HCT116 (cell line): Measurements from ENCODE around the gene FAM227A. TPM values are rescaled to one million over a fixed set of nuclear protein-coding genes. Genes with fewer than 3 reads are reported as not detected.

Experiments used
- total RNA-seq: library from RNA; stranded (reverse); gene quantifications from one replicate; pipeline ENCODE4 v1.2.1, GENCODE V29; 2021; ENCODE audit not compliant: unreplicated experiment

FAM227A gene
- total RNA-seq, 1 experiment from 2014 or later: 3.9 TPM

Other genes starting within 250 kb of the FAM227A start
- gene KCNJ4, start 201.2 kb downstream of the FAM227A start, total RNA-seq: not detected
- 33.1 TPM for gene KDELR3, start 188.3 kb downstream of the FAM227A start, total RNA-seq
- 234 TPM for gene DDX17, start 150.1 kb downstream of the FAM227A start, total RNA-seq
- 0.89 TPM for gene DMC1, start 86.2 kb downstream of the FAM227A start, total RNA-seq
- gene CBY1, start 246 bp upstream of the FAM227A start, total RNA-seq: 27.6 TPM
- 136 TPM for gene TOMM22, start 25.6 kb upstream of the FAM227A start, total RNA-seq
- 67.3 TPM for gene JOSD1, start 44.6 kb upstream of the FAM227A start, total RNA-seq
- 48.2 TPM for gene GTPBP1, start 49.6 kb upstream of the FAM227A start, total RNA-seq
- 71.6 TPM for gene SUN2, start 99.6 kb upstream of the FAM227A start, total RNA-seq
- 18.3 TPM for gene DNAL4, start 137.8 kb upstream of the FAM227A start, total RNA-seq
- gene NPTXR, start 187.6 kb upstream of the FAM227A start, total RNA-seq: 12.8 TPM
- 90.0 TPM for gene CBX6, start 215.8 kb upstream of the FAM227A start, total RNA-seq